H1 (cell line): Measurements from ENCODE around the gene ABI3BP. TPM values are rescaled to one million over a fixed set of nuclear protein-coding genes. Genes with fewer than 3 reads are reported as not detected.

Experiments
- BACH1 ChIP-seq: IDR thresholded peaks from 2 replicates; pipeline ENCODE4 v1.6.1; 2012; ENCODE audit warnings: low read length, improper control_type of control experiment
- SUZ12 ChIP-seq: fragments of 200-600 bp; sonication (generic); IDR thresholded peaks from 2 replicates; pipeline ENCODE4 v1.6.1; 2012; ENCODE audit warnings: mild to moderate bottlenecking, inconsistent platforms, low read length, moderate library complexity, mixed read lengths
- polyA plus RNA-seq, 7 experiments: library from polyadenylated mRNA; depleted of rRNA in 3 of 7; stranded (reverse) in 5 of 7; unstranded in 2 of 7; fragments of >200 nt in 5 of 7; fragments of 200-250 nt in 2 of 7; gene quantifications; 1 replicate in 5 of 7; 2 replicates in 1 of 7; 4 replicates in 1 of 7; pipeline versions ENCODE4 v1.2.1 to v1.2.3, GENCODE V29; 2011 to 2013; ENCODE audit warnings: missing spikeins in 2 of 7, mixed read lengths in 2 of 7
- total RNA-seq: library from RNA; stranded (reverse); fragmentation: NEBNext Ultra II Directional; extraction: Animal tissue kit (Norgen Biotek cat#: 25700); gene quantifications from 2 replicates; pipeline ENCODE4 v1.2.1, GENCODE V29; 2021

ABI3BP gene
- total and polyA plus RNA-seq, 2 of the 8 experiments (the other 6 are each of a cell fraction or from before 2014, with no cell fraction given), result 0.08 to 0.32 TPM

DNA sequence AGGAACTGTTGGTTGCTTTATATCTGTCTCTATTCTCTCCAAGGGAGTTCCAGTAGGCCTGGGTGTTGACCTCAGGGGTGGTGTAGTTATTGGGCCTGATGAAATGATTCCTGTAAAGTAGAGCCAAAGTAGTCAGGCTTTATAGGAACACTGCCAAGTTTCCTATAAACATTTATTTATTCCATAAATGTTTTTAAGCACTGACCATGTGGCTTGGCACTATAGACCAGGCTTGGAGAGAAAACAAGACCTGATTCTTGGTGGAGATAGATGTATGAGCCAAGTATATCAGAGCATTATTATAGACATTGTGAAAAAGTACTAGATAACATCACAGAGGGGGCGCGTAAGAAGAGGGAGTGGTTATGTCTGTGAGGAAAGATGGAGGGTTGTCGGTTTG lies 218.0 kb downstream of the ABI3BP start (continued):
- TF ChIP-seq SUZ12 (no peak), BACH1 (no peak)
